Stomach (tissue), 4 donors: Measurements from ENCODE around the gene NBEAL2.

Experiments
- CTCF ChIP-seq, 7 experiments: fragments of 450-650 bp in 4 of 7; fragments of 200-600 bp in 3 of 7; sonication (generic) in 3 of 7; IDR thresholded peaks; one replicate each; pipeline ENCODE4 v1.5.1; 2016 to 2019; ENCODE audit warnings: antibody characterized with exemption in 7 of 7, control low read depth in 2 of 7, mild to moderate bottlenecking in 1 of 7
- EP300 ChIP-seq: sonication (generic); formaldehyde crosslinking; IDR thresholded peaks from one replicate; pipeline ENCODE4 v1.6.1; 2017; ENCODE audit warnings: antibody characterized with exemption
- POLR2A ChIP-seq, 4 donors: fragments of 450-650 bp; IDR thresholded peaks; one replicate each; pipeline ENCODE4 v1.6.1; 2016; ENCODE audit warnings: antibody characterized with exemption in 4 of 4, control low read depth in 2 of 4, mild to moderate bottlenecking in 1 of 4, moderate library complexity in 1 of 4
- POLR2AphosphoS5 ChIP-seq, 3 donors: sonication (generic); formaldehyde crosslinking; IDR thresholded peaks; one replicate each; pipeline ENCODE4 v1.6.1; 2016; ENCODE audit warnings: antibody characterized with exemption in 3 of 3

- TF ChIP-seq CTCF (IDR thresholded peaks at IDR 0.05) (no peak), POLR2A (IDR thresholded peaks at IDR 0.05) (no peak), EP300 (no peak), POLR2AphosphoS5 (IDR thresholded peaks at IDR 0.05) (no peak)
Observed at GRCh38 chr3:47006145-47006651, 26.7 kb downstream of the NBEAL2 start.
